Cardiac fibroblast (primary cell): Measurements from ENCODE around the gene HMOX2.

Experiments used
- DNase-seq, 2 donors: peaks; one replicate each; pipeline versions ENCODE4 v3.0.0 to v3.0.0-alpha.2; 2010; ENCODE audit warnings: low read depth in 2 of 2
- H3K4me3 ChIP-seq, 2 donors: replicated peaks in 1 of 2; 1 replicate in 1 of 2; 2 replicates in 1 of 2; pipeline ENCODE4 v1.5.1; 2011; ENCODE audit warnings: low read depth in 2 of 2, low read length in 2 of 2, mild to moderate bottlenecking in 2 of 2, moderate library complexity in 1 of 2
- TF ChIP-seq, protein P1 (sequence below): IDR thresholded peaks from one replicate; pipeline ENCODE4 v1.5.1; 2011; ENCODE audit warnings: low read depth, mild to moderate bottlenecking, low read length, inconsistent platforms

The HMOX2 gene

DNA sequence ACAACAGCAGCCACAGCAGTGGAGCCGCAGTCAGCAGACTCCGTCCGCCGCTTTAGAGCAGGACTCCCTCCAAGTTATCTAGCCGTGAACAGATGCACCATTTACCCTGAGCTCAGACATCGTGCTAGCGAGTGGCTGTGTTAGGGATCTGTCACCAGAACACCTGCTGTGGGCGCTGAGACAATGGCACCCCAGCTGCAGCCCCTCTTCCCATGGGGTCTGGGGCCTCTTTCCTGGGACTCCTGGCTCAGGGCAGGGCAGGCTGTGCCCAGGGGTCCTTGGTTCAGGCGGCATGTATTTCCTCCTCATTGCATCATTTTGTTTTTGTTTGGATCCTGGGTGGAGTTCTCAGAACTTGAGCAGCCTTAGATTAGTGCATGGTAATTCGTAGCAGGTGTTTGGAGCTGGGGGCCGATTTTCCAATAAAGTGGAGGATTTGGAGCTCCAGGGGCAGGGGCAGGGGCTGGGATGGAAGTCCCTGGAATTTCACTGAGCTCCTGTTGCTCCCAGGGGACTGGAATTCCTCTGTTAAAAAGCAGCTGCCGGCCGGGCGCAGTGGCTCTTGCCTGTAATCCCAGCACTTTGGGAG lies 25.2 kb upstream of the HMOX2 start:
- TF ChIP-seq, protein P1, sequence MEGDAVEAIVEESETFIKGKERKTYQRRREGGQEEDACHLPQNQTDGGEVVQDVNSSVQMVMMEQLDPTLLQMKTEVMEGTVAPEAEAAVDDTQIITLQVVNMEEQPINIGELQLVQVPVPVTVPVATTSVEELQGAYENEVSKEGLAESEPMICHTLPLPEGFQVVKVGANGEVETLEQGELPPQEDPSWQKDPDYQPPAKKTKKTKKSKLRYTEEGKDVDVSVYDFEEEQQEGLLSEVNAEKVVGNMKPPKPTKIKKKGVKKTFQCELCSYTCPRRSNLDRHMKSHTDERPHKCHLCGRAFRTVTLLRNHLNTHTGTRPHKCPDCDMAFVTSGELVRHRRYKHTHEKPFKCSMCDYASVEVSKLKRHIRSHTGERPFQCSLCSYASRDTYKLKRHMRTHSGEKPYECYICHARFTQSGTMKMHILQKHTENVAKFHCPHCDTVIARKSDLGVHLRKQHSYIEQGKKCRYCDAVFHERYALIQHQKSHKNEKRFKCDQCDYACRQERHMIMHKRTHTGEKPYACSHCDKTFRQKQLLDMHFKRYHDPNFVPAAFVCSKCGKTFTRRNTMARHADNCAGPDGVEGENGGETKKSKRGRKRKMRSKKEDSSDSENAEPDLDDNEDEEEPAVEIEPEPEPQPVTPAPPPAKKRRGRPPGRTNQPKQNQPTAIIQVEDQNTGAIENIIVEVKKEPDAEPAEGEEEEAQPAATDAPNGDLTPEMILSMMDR, result no peak
- no peak for DNase-seq
- no peak overlapping the region for H3K4me3 ChIP-seq

DNA sequence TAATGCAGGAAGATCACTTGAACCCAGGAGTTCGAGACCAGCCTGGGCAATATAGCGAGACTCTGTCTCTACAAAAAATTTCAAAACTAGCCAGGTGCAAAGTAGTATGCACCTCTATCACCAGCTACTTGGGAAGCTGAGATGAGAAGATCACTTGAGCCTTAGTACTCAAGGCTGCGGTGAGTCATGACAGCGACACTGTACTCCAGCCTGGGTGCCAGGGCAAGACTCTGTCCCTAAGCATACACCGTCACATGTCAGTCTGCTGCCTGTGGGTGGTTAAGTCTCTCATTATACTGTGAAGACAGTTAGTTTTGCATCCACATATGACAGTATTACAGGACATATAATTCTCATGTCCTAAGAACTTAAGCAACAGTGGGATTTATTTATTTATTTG lies 23.5 kb upstream of the HMOX2 start:
- no peak for DNase-seq
- TF ChIP-seq, protein P1, result no peak
- H3K4me3 ChIP-seq, result no peak overlapping the region

DNA sequence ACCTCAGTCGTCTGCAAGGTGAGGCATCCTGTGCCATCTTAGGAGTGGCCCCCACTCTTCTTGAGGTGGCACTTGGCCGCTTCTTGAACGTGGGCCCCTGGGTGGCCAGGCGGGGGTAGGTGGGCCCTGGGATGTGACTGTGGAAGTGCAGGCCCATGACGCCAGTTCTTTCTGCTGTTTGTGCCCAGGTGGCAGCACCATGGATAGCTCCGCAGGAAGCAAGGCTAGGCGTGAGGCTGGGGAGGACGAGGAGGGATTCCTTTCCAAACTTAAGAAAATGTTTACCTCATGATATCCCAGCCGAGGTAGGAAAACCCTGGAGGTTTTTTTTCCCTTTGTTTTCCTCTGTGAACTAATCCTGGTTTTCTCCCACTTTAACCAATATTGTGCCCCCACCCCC lies 21.6 kb upstream of the HMOX2 start:
- no peak overlapping the region for H3K4me3 ChIP-seq
- TF ChIP-seq, protein P1, result no peak
- no peak for DNase-seq

DNA sequence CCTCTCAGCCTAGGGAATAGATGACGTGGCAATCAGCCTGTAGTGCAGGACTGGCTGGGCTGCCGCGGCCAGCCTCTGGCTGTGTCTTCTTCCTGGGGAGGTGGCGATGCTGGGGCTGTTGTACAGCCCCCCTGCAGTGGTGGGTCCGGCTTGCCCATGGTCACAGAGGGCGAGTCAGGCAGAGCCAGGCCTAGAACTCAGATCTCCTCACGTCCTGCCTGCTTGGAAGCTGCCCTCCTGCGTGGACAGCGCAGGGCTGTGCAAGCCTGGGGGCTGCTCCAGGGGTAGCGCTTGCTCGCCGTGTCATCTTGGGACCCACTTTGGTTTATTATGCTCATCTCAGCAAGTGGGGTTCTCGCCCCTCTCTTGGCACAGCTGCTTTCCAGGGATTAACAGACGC lies 21.1 kb upstream of the HMOX2 start:
- H3K4me3 ChIP-seq, result no peak overlapping the region
- no peak for DNase-seq

DNA sequence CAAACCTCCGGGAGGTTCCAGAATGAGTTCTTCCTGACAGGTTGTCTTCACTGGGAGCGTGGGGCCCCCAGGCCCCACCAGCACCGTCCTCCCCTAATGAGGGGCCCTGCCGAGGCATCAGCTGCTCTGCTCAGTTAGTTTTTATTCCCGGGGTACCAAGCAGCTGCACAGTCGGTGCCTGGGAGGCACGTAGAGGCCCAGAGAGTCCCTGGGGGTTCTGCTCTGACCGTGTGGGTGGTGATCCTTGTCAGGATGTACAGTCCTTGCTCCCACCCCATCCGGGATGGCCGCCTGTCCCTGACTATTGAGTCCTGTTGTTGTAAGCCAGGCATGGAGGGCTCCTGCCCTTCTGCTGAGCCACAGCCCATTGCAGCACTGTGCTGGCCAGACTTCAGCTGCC lies 20.2 kb upstream of the HMOX2 start:
- TF ChIP-seq, protein P1, result no peak
- H3K4me3 ChIP-seq, result no peak overlapping the region
- no peak for DNase-seq

More for the DNA sequence above, 21.1 kb upstream of the HMOX2 start:
- TF ChIP-seq, protein P1, result no peak

DNA sequence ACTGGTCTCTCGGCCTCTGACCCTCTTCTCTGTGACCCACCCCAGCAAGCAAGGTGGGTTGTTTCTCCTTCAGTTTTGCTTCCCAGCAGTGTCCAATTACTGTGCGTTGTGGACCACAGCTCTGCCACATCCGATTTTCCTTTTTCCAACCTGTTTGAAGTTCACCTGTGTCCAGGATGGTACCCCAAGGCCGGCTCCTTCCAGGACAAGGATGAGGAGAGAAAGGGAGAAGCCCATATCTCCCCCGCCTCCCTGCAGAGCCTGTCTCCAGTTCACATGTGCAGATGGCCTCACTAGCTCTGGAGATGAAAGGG lies 15.3 kb upstream of the HMOX2 start:
- TF ChIP-seq, protein P1, result no peak
- no peak overlapping the region for H3K4me3 ChIP-seq
- no peak for DNase-seq
